Smooth muscle cell (in vitro differentiated cells): Measurements from ENCODE around the gene MBD2. TPM values are rescaled to one million over a fixed set of nuclear protein-coding genes. Genes with fewer than 3 reads are reported as not detected.

Source experiments
- DNase-seq: peaks from one replicate; lab custom pipeline; 2025; ENCODE audit not compliant: unreplicated experiment; lab: John Stamatoyannopoulos, UW
- H2AFZ ChIP-seq: fragments of 200-600 bp; sonication (generic); 2 replicates; pipeline ENCODE4 v1.6.0; 2016; ENCODE audit warnings: antibody characterized with exemption, low read depth, mild to moderate bottlenecking
- H3F3A ChIP-seq: fragments of 200-600 bp; sonication (generic); 2 replicates; pipeline ENCODE4 v1.6.0; 2017; ENCODE audit warnings: antibody characterized with exemption, low read depth
- H3K27ac ChIP-seq: fragments of 200-600 bp; sonication (generic); 2 replicates; pipeline ENCODE4 v1.5.1; 2016; ENCODE audit warnings: low read depth, mild to moderate bottlenecking
- H3K27me3 ChIP-seq: fragments of 200-600 bp; sonication (generic); 2 replicates; pipeline ENCODE4 v1.6.1; 2016; ENCODE audit warnings: low read depth, mild to moderate bottlenecking
- H3K36me3 ChIP-seq: fragments of 200-600 bp; sonication (generic); 2 replicates; pipeline ENCODE4 v1.5.1; 2016; ENCODE audit warnings: low read depth
- H3K4me1 ChIP-seq: fragments of 200-600 bp; sonication (generic); 2 replicates; pipeline ENCODE4 v1.5.1; 2016; ENCODE audit warnings: low read depth
- H3K4me2 ChIP-seq: fragments of 200-600 bp; sonication (generic); 2 replicates; pipeline ENCODE4 v1.6.0; 2016; ENCODE audit warnings: mild to moderate bottlenecking
- H3K4me3 ChIP-seq: fragments of 200-600 bp; sonication (generic); 2 replicates; pipeline ENCODE4 v1.5.1; 2016; ENCODE audit warnings: mild to moderate bottlenecking
- H3K79me2 ChIP-seq: fragments of 200-600 bp; sonication (generic); 2 replicates; pipeline ENCODE4 v1.6.0; 2016; ENCODE audit warnings: low read depth, mild to moderate bottlenecking
- H3K9ac ChIP-seq: fragments of 200-600 bp; sonication (generic); 2 replicates; pipeline ENCODE4 v1.6.0; 2016; ENCODE audit warnings: low read depth
- H3K9me3 ChIP-seq: fragments of 200-600 bp; sonication (generic); replicated peaks from 2 replicates; pipeline ENCODE4 v1.5.1; 2016; ENCODE audit warnings: low read depth
- H4K20me1 ChIP-seq: fragments of 200-600 bp; sonication (generic); 2 replicates; pipeline ENCODE4 v1.6.0; 2016; ENCODE audit warnings: low read depth
- WGBS: methylation state at CpG from one replicate; pipeline ENCODE4 v1.1.7; 2016; ENCODE audit warnings: low lambda C conversion rate; 5-methylcytosine and 5-hydroxymethylcytosine counted together
- polyA plus RNA-seq: library from polyadenylated mRNA; unstranded; fragments of >200 nt; fragmentation: Nextera tagmentation; extraction: Ambion mirVana; gene quantifications from 2 replicates; pipeline ENCODE4 v1.2.1, GENCODE V29; 2016
- total RNA-seq: library from RNA; depleted of rRNA; stranded (reverse); fragments of >200 nt; gene quantifications from 2 replicates; pipeline ENCODE4 v1.2.3, GENCODE V29; 2014
- TF ChIP-seq, protein P1 (sequence below): fragments of 200-600 bp; sonication (generic); IDR thresholded peaks from 2 replicates; pipeline ENCODE4 v1.5.1; 2017; ENCODE audit warnings: borderline replicate concordance, mild to moderate bottlenecking, antibody characterized with exemption; ENCODE audit not compliant: insufficient read depth, poor library complexity, severe bottlenecking

MBD2 gene
- total and polyA plus RNA-seq, 2 experiments from 2014 or later = 28.5 to 42.6 TPM

GRCh38 chr18:54239091-54239490, 14.6 kb upstream of the MBD2 start:
- H4K20me1 ChIP-seq = no peaks in the 10 kb centered on the region
- TF ChIP-seq, protein P1, sequence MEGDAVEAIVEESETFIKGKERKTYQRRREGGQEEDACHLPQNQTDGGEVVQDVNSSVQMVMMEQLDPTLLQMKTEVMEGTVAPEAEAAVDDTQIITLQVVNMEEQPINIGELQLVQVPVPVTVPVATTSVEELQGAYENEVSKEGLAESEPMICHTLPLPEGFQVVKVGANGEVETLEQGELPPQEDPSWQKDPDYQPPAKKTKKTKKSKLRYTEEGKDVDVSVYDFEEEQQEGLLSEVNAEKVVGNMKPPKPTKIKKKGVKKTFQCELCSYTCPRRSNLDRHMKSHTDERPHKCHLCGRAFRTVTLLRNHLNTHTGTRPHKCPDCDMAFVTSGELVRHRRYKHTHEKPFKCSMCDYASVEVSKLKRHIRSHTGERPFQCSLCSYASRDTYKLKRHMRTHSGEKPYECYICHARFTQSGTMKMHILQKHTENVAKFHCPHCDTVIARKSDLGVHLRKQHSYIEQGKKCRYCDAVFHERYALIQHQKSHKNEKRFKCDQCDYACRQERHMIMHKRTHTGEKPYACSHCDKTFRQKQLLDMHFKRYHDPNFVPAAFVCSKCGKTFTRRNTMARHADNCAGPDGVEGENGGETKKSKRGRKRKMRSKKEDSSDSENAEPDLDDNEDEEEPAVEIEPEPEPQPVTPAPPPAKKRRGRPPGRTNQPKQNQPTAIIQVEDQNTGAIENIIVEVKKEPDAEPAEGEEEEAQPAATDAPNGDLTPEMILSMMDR = no peak
- H2AFZ ChIP-seq = no peak overlapping the region
- no peak for DNase-seq
- H3K4me3 ChIP-seq = no peak overlapping the region
- H3K27ac ChIP-seq = peak overlapping the region; percentile 29
- H3K79me2 ChIP-seq = no peaks in the 10 kb centered on the region
- H3K27me3 ChIP-seq = no peaks in the 10 kb centered on the region
- no peak overlapping the region for H3K9ac ChIP-seq
- no peaks in the 10 kb centered on the region for H3K9me3 ChIP-seq
- WGBS = 79% methylated on average over 2 of the region's 2 CpGs
- peaks cover 7% of the 10 kb centered on the region for H3K4me1 ChIP-seq
- no peaks in the 10 kb centered on the region for H3K36me3 ChIP-seq
- H3F3A ChIP-seq = no peaks in the 10 kb centered on the region
- peak overlapping the region; percentile 0 for H3K4me2 ChIP-seq

DNA sequence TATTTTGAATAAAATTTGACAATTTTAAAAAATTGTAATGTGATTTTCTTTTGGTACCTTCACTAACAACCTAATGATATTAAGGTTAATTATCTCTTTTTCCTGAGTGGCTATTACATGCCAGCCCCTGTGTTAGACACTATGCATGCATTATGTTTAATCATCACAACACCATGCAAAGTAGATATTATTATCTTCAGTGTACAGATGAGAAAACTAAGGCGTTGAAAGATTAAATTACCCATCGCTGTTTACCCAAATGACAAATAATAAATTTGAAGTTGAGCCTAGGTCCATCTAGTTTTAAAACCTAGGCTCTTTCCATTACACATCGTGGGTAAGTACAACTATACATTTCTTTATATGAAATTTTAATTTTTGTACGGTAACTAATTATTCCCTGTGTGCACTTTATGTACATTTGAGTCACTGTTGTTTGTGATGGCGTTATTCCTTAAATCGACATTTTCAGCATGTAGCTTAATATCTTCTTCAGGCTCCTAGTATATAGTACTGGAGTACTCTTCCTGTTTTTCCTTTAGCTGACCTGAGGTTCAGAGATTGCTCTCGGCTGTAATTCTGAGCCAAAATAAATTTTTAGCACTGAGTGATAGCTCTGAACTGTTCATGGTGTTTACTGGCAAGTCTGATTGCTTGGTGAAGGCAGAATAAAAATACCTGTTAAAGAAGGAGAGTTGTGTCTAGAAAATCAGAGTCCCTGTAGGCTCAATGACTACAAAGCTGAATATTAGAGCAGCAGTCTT, 13.9 kb upstream of the MBD2 start:
- TF ChIP-seq, protein P1 = no peak
- 89% methylated on average over 7 of the region's 7 CpGs for WGBS
- peaks cover 7% of the 10 kb centered on the region for H3K4me1 ChIP-seq
- no peak overlapping the region for H3K9ac ChIP-seq
- no peaks in the 10 kb centered on the region for H3K79me2 ChIP-seq
- H3K9me3 ChIP-seq = no peaks in the 10 kb centered on the region
- no peaks in the 10 kb centered on the region for H3F3A ChIP-seq
- H2AFZ ChIP-seq = peak overlapping the region; percentile 45
- H4K20me1 ChIP-seq = no peaks in the 10 kb centered on the region
- no peak overlapping the region for H3K4me3 ChIP-seq
- DNase-seq = no peak
- peak overlapping the region; percentile 29 for H3K27ac ChIP-seq
- peak overlapping the region; percentile 0 for H3K4me2 ChIP-seq
- H3K27me3 ChIP-seq = no peaks in the 10 kb centered on the region
- no peaks in the 10 kb centered on the region for H3K36me3 ChIP-seq

- Histone ChIP-seq H3K4me3 (peak overlapping the region; percentile 25), H3K9ac (no peak overlapping the region), H3K36me3 (no peaks in the 10 kb centered on the region), H3K9me3 (no peaks in the 10 kb centered on the region), H3K4me2 (peak overlapping the region; percentile 71), H3K4me1 (peaks cover 7% of the 10 kb centered on the region), H3F3A (no peaks in the 10 kb centered on the region), H2AFZ (peak overlapping the region; percentile 93), H4K20me1 (no peaks in the 10 kb centered on the region), H3K79me2 (no peaks in the 10 kb centered on the region), H3K27ac (peak overlapping the region; percentile 9), H3K27me3 (no peaks in the 10 kb centered on the region)
- DNase-seq = no peak
- TF ChIP-seq, protein P1 = no peak
- WGBS = 31% methylated on average over 8 of the region's 8 CpGs
Measured at GRCh38 chr18:54235871-54236270, 11.4 kb upstream of the MBD2 start.

GRCh38 chr18:54233747-54234146, 9.3 kb upstream of the MBD2 start:
- no peak for DNase-seq
- no peak overlapping the region for H3K4me3 ChIP-seq
- H4K20me1 ChIP-seq = no peaks in the 10 kb centered on the region
- no peaks in the 10 kb centered on the region for H3K9me3 ChIP-seq
- H3K79me2 ChIP-seq = no peaks in the 10 kb centered on the region
- H3K4me2 ChIP-seq = no peak overlapping the region
- H3K36me3 ChIP-seq = no peaks in the 10 kb centered on the region
- no peaks in the 10 kb centered on the region for H3F3A ChIP-seq
- TF ChIP-seq, protein P1 = no peak
- no peak overlapping the region for H2AFZ ChIP-seq
- H3K4me1 ChIP-seq = no peaks in the 10 kb centered on the region
- no peak overlapping the region for H3K9ac ChIP-seq
- H3K27ac ChIP-seq = no peak overlapping the region
- WGBS = 97% methylated on average over 5 of the region's 5 CpGs
- no peaks in the 10 kb centered on the region for H3K27me3 ChIP-seq
